ENCODE results near the gene FAM110D.

The FAM110D gene

GRCh38 chr1:26158271-26158907 lies 490 bp upstream of the FAM110D start:
- no peak overlapping the region for H3K4me3 ChIP-seq (ENCODE audit: low read depth, low read length)
- no peak for TF ChIP-seq CTCF (IDR thresholded peaks at IDR 0.05; ENCODE audit: low read depth, low read length)

GRCh38 chr1:26159743-26160039 lies 812 bp downstream of the FAM110D start:
- in situ Hi-C loops (cut with HindIII; ENCODE audit: low sequenced_read_pairs) = no loop called here
- TF ChIP-seq CTCF (IDR thresholded peaks at IDR 0.05; ENCODE audit: low read depth, low read length) = no peak
- no peak for DNase-seq (ENCODE audit: low read depth, low spot score)
- no peak overlapping the region for H3K4me3 ChIP-seq (ENCODE audit: low read depth, low read length)

More at GRCh38 chr1:26158271-26158907, 490 bp upstream of the FAM110D start:
- no peak for DNase-seq (ENCODE audit: low read depth, low spot score)
- in situ Hi-C loops (cut with HindIII; ENCODE audit: low sequenced_read_pairs) = no loop called here

- in situ Hi-C loops (cut with HindIII; ENCODE audit: low sequenced_read_pairs) = no loop called here
- H3K4me3 ChIP-seq (ENCODE audit: low read depth, low read length) = no peak overlapping the region
- no peak for DNase-seq (ENCODE audit: low read depth, low spot score)
- TF ChIP-seq CTCF (IDR thresholded peaks at IDR 0.05; ENCODE audit: low read depth, low read length) = no peak
Observed at GRCh38 chr1:26160527-26161414, 1.9 kb downstream of the FAM110D start.

GRCh38 chr1:26161415-26162219 lies 2.7 kb downstream of the FAM110D start:
- DNase-seq (ENCODE audit: low read depth, low spot score) = peak; percentile 33
- in situ Hi-C loops (cut with HindIII; ENCODE audit: low sequenced_read_pairs) = no loop called here
- H3K4me3 ChIP-seq (ENCODE audit: low read depth, low read length) = peak overlapping the region; percentile 18
- TF ChIP-seq CTCF (IDR thresholded peaks at IDR 0.05; ENCODE audit: low read depth, low read length) = peak; percentile 2

GRCh38 chr1:26162220-26162709 lies 3.4 kb downstream of the FAM110D start:
- DNase-seq (ENCODE audit: low read depth, low spot score) = no peak
- H3K4me3 ChIP-seq (ENCODE audit: low read depth, low read length) = no peak overlapping the region

More at GRCh38 chr1:26162220-26162709, 3.4 kb downstream of the FAM110D start:
- no peak for TF ChIP-seq CTCF (IDR thresholded peaks at IDR 0.05; ENCODE audit: low read depth, low read length)
- in situ Hi-C loops (cut with HindIII; ENCODE audit: low sequenced_read_pairs) = no loop called here
